ENCODE measurements around the gene MYOG.

The MYOG gene

GRCh38 chr1:203096566-203096965, 10.8 kb upstream of the MYOG start:
- H3K36me3 ChIP-seq (ENCODE audit: control insufficient read depth in 1 of 2, insufficient read depth in 2 of 2, low read length in 2 of 2), result no peaks in the 10 kb centered on the region
- H3K4me3 ChIP-seq (ENCODE audit: low read depth in 1 of 2, low read length in 2 of 2), result no peak overlapping the region
- no peaks in the 10 kb centered on the region for H3K27me3 ChIP-seq (ENCODE audit: low read depth, low read length)
- H3K27ac ChIP-seq (ENCODE audit: low read length), result no peak overlapping the region
- no peaks in the 10 kb centered on the region for H3K4me1 ChIP-seq (ENCODE audit: control insufficient read depth in 1 of 2, insufficient read depth in 2 of 2, low read length in 2 of 2)
- H3K9me3 ChIP-seq (ENCODE audit: control insufficient read depth in 1 of 2, low read length in 2 of 2), result peaks cover 7 to 15% of the 10 kb centered on the region in 2 donors

DNA sequence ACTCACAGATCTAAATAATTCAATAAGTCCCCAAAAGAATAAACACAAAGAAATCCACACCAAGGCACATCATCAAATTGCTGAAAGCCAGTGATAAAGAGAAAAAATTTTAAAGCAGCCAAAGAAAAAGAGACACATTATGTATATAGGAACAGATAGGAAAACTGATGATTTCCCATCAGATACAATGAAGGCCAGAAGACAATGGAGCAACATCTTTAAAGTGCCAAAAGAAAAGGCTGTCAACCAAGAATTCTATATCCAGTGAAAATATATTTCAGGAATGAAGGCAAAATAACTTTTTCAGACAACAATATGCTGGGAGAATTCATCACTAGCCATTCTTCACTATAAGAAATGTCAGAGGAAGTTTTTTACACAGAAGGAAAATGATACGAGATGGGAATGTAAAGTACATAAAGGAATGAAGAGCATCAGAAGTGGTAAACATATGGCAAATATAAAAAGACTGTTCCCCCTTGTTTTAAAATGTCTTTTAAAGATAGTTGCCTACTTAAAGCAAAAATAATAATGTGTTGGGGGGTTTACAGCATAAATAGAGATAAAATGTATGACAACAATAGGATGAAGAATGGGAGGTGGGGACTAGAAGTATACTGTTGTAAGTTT, 9.4 kb upstream of the MYOG start:
- Histone ChIP-seq H3K4me1 (ENCODE audit: control insufficient read depth in 1 of 2, insufficient read depth in 2 of 2, low read length in 2 of 2) (no peaks in the 10 kb centered on the region), H3K36me3 (ENCODE audit: control insufficient read depth in 1 of 2, insufficient read depth in 2 of 2, low read length in 2 of 2) (no peaks in the 10 kb centered on the region), H3K27me3 (ENCODE audit: low read depth, low read length) (no peaks in the 10 kb centered on the region), H3K27ac (ENCODE audit: low read length) (no peak overlapping the region), H3K4me3 (ENCODE audit: low read depth in 1 of 2, low read length in 2 of 2) (no peak overlapping the region), H3K9me3 (ENCODE audit: control insufficient read depth in 1 of 2, low read length in 2 of 2) (peaks cover 7 to 15% of the 10 kb centered on the region in 2 donors)

DNA sequence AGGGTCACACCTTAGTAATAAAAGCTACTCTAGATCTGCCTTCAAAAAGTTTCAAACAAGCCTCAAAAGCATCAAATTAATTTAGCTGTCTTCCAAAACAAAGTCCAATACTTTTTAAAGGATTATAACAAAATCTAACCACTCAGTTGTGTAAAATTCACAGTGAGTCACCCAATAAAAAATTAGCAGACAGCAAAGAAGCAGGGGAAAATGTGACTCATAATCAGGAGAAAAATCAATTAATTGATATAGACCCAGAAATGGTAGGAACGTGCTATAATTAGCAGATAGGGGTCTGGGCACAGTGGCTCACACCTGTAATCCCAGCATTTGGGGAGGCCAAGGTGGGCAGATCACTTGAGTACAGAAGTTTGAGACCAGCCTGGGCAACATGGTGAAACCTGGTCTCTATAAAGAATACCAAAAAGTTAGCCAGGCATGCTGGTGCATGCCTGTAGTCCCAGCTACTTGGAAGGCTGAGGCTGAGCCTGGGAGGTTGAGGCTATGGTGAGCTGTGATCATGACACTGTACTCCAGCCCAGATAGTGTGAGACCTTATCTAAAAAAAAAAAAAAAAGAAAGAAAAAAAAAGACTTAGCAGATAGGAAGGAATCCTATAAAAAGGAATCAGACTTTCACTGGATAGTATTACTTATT, 8.1 kb upstream of the MYOG start:
- Histone ChIP-seq H3K9me3 (ENCODE audit: control insufficient read depth in 1 of 2, low read length in 2 of 2) (peaks cover 7 to 15% of the 10 kb centered on the region in 2 donors), H3K36me3 (ENCODE audit: control insufficient read depth in 1 of 2, insufficient read depth in 2 of 2, low read length in 2 of 2) (no peaks in the 10 kb centered on the region), H3K4me1 (ENCODE audit: control insufficient read depth in 1 of 2, insufficient read depth in 2 of 2, low read length in 2 of 2) (no peaks in the 10 kb centered on the region), H3K27me3 (ENCODE audit: low read depth, low read length) (no peaks in the 10 kb centered on the region), H3K27ac (ENCODE audit: low read length) (no peak overlapping the region), H3K4me3 (ENCODE audit: low read depth in 1 of 2, low read length in 2 of 2) (no peak overlapping the region)

GRCh38 chr1:203091761-203092330, 6.0 kb upstream of the MYOG start:
- peaks cover 7 to 13% of the 10 kb centered on the region in 2 donors for H3K9me3 ChIP-seq (ENCODE audit: control insufficient read depth in 1 of 2, low read length in 2 of 2)
- H3K27ac ChIP-seq (ENCODE audit: low read length), result no peak overlapping the region
- no peak overlapping the region for H3K4me3 ChIP-seq (ENCODE audit: low read depth in 1 of 2, low read length in 2 of 2)
- H3K27me3 ChIP-seq (ENCODE audit: low read depth, low read length), result no peaks in the 10 kb centered on the region
- H3K36me3 ChIP-seq (ENCODE audit: control insufficient read depth in 1 of 2, insufficient read depth in 2 of 2, low read length in 2 of 2), result no peaks in the 10 kb centered on the region
- no peaks in the 10 kb centered on the region for H3K4me1 ChIP-seq (ENCODE audit: control insufficient read depth in 1 of 2, insufficient read depth in 2 of 2, low read length in 2 of 2)

GRCh38 chr1:203091199-203091477, 5.3 kb upstream of the MYOG start:
- Histone ChIP-seq H3K36me3 (ENCODE audit: control insufficient read depth in 1 of 2, insufficient read depth in 2 of 2, low read length in 2 of 2) (no peaks in the 10 kb centered on the region), H3K4me3 (ENCODE audit: low read depth in 1 of 2, low read length in 2 of 2) (no peak overlapping the region), H3K27ac (ENCODE audit: low read length) (no peak overlapping the region), H3K9me3 (ENCODE audit: control insufficient read depth in 1 of 2, low read length in 2 of 2) (peaks cover 7 to 11% of the 10 kb centered on the region in 2 donors), H3K27me3 (ENCODE audit: low read depth, low read length) (no peaks in the 10 kb centered on the region), H3K4me1 (ENCODE audit: control insufficient read depth in 1 of 2, insufficient read depth in 2 of 2, low read length in 2 of 2) (no peaks in the 10 kb centered on the region)

DNA sequence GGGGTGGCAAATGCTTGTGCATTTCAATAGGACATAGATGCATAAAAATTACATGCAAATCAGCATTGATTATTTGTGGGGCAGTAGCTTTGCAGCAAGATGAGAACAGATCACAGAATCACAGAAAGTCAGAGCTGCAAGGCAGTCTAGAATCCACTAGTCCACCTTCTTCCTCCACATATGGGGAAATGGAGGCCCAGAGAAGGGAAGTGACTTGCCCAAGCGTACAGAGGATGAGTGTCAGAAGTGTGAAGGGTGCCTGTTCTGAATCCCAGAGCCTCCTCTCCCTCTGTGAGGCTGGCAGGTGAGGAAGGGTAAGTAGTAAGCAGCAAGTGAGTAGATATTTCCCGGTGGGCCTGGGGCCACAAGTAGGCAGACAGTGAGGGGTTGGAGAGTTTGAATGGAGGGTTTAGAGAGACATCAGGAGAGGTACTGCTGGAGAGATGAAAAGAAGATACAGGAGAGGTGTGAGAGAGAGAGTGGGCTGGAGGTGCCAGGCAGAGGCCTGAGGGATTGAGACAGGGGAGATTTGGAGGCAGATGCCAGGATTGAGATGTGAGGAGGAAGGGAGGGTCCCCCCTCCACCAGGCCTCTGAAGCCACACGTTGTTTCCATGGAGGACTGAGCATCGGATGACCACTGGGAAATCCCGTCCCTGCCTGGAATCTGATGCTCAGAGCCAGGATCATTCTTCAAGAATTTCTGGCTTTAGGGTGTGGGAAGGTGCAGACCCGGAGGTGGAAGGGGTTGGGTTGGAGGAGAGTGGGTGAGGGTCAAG, 4.8 kb upstream of the MYOG start:
- Histone ChIP-seq H3K27ac (ENCODE audit: low read length) (no peak overlapping the region), H3K4me1 (ENCODE audit: control insufficient read depth in 1 of 2, insufficient read depth in 2 of 2, low read length in 2 of 2) (no peaks in the 10 kb centered on the region), H3K9me3 (ENCODE audit: control insufficient read depth in 1 of 2, low read length in 2 of 2) (peaks cover 7 to 11% of the 10 kb centered on the region in 2 donors), H3K36me3 (ENCODE audit: control insufficient read depth in 1 of 2, insufficient read depth in 2 of 2, low read length in 2 of 2) (no peaks in the 10 kb centered on the region), H3K4me3 (ENCODE audit: low read depth in 1 of 2, low read length in 2 of 2) (no peak overlapping the region), H3K27me3 (ENCODE audit: low read depth, low read length) (no peaks in the 10 kb centered on the region)

GRCh38 chr1:203089651-203090045, 3.8 kb upstream of the MYOG start:
- H3K9me3 ChIP-seq (ENCODE audit: control insufficient read depth in 1 of 2, low read length in 2 of 2), result peaks cover under 1 to 2% of the 10 kb centered on the region in 2 donors
- no peaks in the 10 kb centered on the region for H3K4me1 ChIP-seq (ENCODE audit: control insufficient read depth in 1 of 2, insufficient read depth in 2 of 2, low read length in 2 of 2)
- H3K4me3 ChIP-seq (ENCODE audit: low read depth in 1 of 2, low read length in 2 of 2), result no peak overlapping the region
- no peaks in the 10 kb centered on the region for H3K27me3 ChIP-seq (ENCODE audit: low read depth, low read length)
- H3K36me3 ChIP-seq (ENCODE audit: control insufficient read depth in 1 of 2, insufficient read depth in 2 of 2, low read length in 2 of 2), result no peaks in the 10 kb centered on the region
- no peak overlapping the region for H3K27ac ChIP-seq (ENCODE audit: low read length)

DNA sequence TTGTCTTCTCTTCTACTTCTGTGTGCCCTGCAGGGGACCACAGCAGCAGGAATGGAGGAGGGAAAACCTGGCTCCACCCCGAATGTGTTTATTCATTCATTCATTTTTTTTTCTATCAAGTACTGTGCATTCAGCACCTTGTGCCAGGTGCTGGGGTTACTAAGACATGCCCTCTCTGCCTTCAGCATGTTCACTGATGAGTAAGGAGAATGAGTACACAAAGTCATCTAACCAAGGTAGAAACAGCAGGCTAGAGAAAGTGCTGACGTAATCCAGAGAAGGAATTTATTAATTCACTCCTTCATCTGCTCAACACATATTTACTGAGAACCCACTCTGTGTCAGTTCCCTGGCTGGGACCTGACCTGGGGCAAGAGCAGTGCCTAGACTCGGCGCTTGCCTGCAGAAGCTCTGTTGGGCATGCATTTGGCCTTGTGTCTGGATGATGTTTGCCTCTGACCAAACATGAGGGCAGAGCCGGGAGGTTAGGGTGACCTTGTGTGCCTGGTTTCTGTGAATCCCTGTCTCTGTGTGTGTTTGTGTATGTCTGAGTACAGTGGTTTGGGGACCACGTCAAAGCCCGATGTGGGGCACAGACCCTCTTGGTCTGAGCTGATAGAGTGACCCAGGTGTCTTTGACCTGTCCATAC, 3.3 kb upstream of the MYOG start:
- no peaks in the 10 kb centered on the region for H3K27me3 ChIP-seq (ENCODE audit: low read depth, low read length)
- H3K27ac ChIP-seq (ENCODE audit: low read length), result no peak overlapping the region
- H3K36me3 ChIP-seq (ENCODE audit: control insufficient read depth in 1 of 2, insufficient read depth in 2 of 2, low read length in 2 of 2), result no peaks in the 10 kb centered on the region
- H3K9me3 ChIP-seq (ENCODE audit: control insufficient read depth in 1 of 2, low read length in 2 of 2), result no peaks in the 10 kb centered on the region
- no peak overlapping the region for H3K4me3 ChIP-seq (ENCODE audit: low read depth in 1 of 2, low read length in 2 of 2)
- H3K4me1 ChIP-seq (ENCODE audit: control insufficient read depth in 1 of 2, insufficient read depth in 2 of 2, low read length in 2 of 2), result no peaks in the 10 kb centered on the region

GRCh38 chr1:203088441-203088840, 2.6 kb upstream of the MYOG start:
- no peak overlapping the region for H3K4me3 ChIP-seq (ENCODE audit: low read depth in 1 of 2, low read length in 2 of 2)
- no peaks in the 10 kb centered on the region for H3K4me1 ChIP-seq (ENCODE audit: control insufficient read depth in 1 of 2, insufficient read depth in 2 of 2, low read length in 2 of 2)
- H3K27ac ChIP-seq (ENCODE audit: low read length), result no peak overlapping the region
- no peaks in the 10 kb centered on the region for H3K27me3 ChIP-seq (ENCODE audit: low read depth, low read length)
- no peaks in the 10 kb centered on the region for H3K9me3 ChIP-seq (ENCODE audit: control insufficient read depth in 1 of 2, low read length in 2 of 2)
- H3K36me3 ChIP-seq (ENCODE audit: control insufficient read depth in 1 of 2, insufficient read depth in 2 of 2, low read length in 2 of 2), result no peaks in the 10 kb centered on the region

DNA sequence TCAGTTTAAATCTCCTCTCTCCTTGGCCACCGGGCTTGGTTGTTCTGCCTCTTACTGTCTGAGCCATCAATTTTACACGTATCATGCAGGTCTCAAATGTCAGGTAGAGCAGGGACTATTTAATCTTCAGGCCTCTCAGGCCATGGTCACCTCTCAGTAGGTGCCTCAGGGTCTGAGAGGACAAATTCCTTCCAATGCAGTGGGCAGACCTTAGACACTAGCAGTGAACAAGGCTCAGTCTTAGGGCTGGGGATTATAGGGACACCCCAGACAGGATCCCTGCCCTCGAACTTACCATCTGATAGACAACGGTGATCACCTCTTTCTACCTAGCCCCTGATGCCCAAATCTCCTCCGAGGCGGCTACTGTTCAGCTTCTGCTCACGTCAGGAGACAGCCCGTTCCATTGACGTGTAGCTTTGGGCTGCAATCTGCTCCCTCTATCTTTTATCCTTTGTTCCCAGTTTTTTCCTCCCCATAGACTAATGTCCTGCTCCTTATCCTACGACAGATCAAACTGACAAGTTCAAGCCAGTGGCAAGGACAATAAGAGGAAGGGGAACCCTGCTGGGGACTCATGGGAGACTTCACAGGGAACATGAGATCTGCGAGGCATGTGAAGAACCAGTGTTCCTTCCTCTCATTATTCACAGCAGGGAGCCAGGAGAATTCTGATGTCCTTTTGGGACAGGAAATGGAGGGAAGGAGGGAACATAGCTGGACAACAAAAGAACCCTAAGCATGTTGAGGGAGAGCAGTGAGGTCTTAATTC, 1.4 kb upstream of the MYOG start:
- Histone ChIP-seq H3K27me3 (ENCODE audit: low read depth, low read length) (no peaks in the 10 kb centered on the region), H3K9me3 (ENCODE audit: control insufficient read depth in 1 of 2, low read length in 2 of 2) (no peaks in the 10 kb centered on the region), H3K4me1 (ENCODE audit: control insufficient read depth in 1 of 2, insufficient read depth in 2 of 2, low read length in 2 of 2) (no peaks in the 10 kb centered on the region), H3K27ac (ENCODE audit: low read length) (no peak overlapping the region), H3K36me3 (ENCODE audit: control insufficient read depth in 1 of 2, insufficient read depth in 2 of 2, low read length in 2 of 2) (no peaks in the 10 kb centered on the region), H3K4me3 (ENCODE audit: low read depth in 1 of 2, low read length in 2 of 2) (no peak overlapping the region)

Measured in muscle layer of duodenum (tissue), 2 donors.